ENCODE results near the gene RNH1.

The RNH1 gene

GRCh38 chr11:497565-498296 is 9.3 kb downstream of the RNH1 start:
- peaks cover 74% of the 10 kb centered on the region for H3K36me3 ChIP-seq (ENCODE audit: control insufficient read depth, insufficient read depth, low read length)
- no peaks in the 10 kb centered on the region for H3K9me3 ChIP-seq (ENCODE audit: control insufficient read depth, low read length)
- no peak overlapping the region for H3K4me3 ChIP-seq (ENCODE audit: insufficient read depth, low read depth, low read length, poor library complexity, severe bottlenecking)
- no peak for DNase-seq
- no peaks in the 10 kb centered on the region for H3K27me3 ChIP-seq (replicated peaks; ENCODE audit: control insufficient read depth, insufficient read depth, low read length, poor library complexity, severe bottlenecking)
- no peaks in the 10 kb centered on the region for H3K4me1 ChIP-seq (ENCODE audit: control insufficient read depth, insufficient read depth, low read length, poor library complexity, severe bottlenecking)
- H3K27ac ChIP-seq (ENCODE audit: insufficient read depth, low read length, poor library complexity, severe bottlenecking), result no peak overlapping the region

GRCh38 chr11:496834-497564 is 10.0 kb downstream of the RNH1 start:
- Histone ChIP-seq H3K27me3 (replicated peaks; ENCODE audit: control insufficient read depth, insufficient read depth, low read length, poor library complexity, severe bottlenecking) (no peaks in the 10 kb centered on the region), H3K36me3 (ENCODE audit: control insufficient read depth, insufficient read depth, low read length) (peaks cover 74% of the 10 kb centered on the region), H3K27ac (ENCODE audit: insufficient read depth, low read length, poor library complexity, severe bottlenecking) (no peak overlapping the region), H3K4me3 (ENCODE audit: insufficient read depth, low read depth, low read length, poor library complexity, severe bottlenecking) (no peak overlapping the region), H3K4me1 (ENCODE audit: control insufficient read depth, insufficient read depth, low read length, poor library complexity, severe bottlenecking) (no peaks in the 10 kb centered on the region), H3K9me3 (ENCODE audit: control insufficient read depth, low read length) (no peaks in the 10 kb centered on the region)
- no peak for DNase-seq

- no peak for DNase-seq
- H3K4me3 ChIP-seq (ENCODE audit: insufficient read depth, low read depth, low read length, poor library complexity, severe bottlenecking), result no peak overlapping the region
- no peak overlapping the region for H3K27ac ChIP-seq (ENCODE audit: insufficient read depth, low read length, poor library complexity, severe bottlenecking)
- no peaks in the 10 kb centered on the region for H3K4me1 ChIP-seq (ENCODE audit: control insufficient read depth, insufficient read depth, low read length, poor library complexity, severe bottlenecking)
- no peaks in the 10 kb centered on the region for H3K27me3 ChIP-seq (replicated peaks; ENCODE audit: control insufficient read depth, insufficient read depth, low read length, poor library complexity, severe bottlenecking)
- no peaks in the 10 kb centered on the region for H3K9me3 ChIP-seq (ENCODE audit: control insufficient read depth, low read length)
- peaks cover 60% of the 10 kb centered on the region for H3K36me3 ChIP-seq (ENCODE audit: control insufficient read depth, insufficient read depth, low read length)
These were observed 11.5 kb downstream of the RNH1 start for GRCh38 chr11:495537-495931.

- Histone ChIP-seq H3K27ac (ENCODE audit: insufficient read depth, low read length, poor library complexity, severe bottlenecking) (no peak overlapping the region), H3K9me3 (ENCODE audit: control insufficient read depth, low read length) (no peaks in the 10 kb centered on the region), H3K36me3 (ENCODE audit: control insufficient read depth, insufficient read depth, low read length) (peaks cover 54% of the 10 kb centered on the region), H3K27me3 (replicated peaks; ENCODE audit: control insufficient read depth, insufficient read depth, low read length, poor library complexity, severe bottlenecking) (no peaks in the 10 kb centered on the region), H3K4me3 (ENCODE audit: insufficient read depth, low read depth, low read length, poor library complexity, severe bottlenecking) (no peak overlapping the region), H3K4me1 (ENCODE audit: control insufficient read depth, insufficient read depth, low read length, poor library complexity, severe bottlenecking) (no peaks in the 10 kb centered on the region)
- no peak for DNase-seq
These were observed 12.1 kb downstream of the RNH1 start for GRCh38 chr11:494761-495536.

GRCh38 chr11:492427-493226 is 14.4 kb downstream of the RNH1 start:
- H3K36me3 ChIP-seq (ENCODE audit: control insufficient read depth, insufficient read depth, low read length), result peaks cover 31% of the 10 kb centered on the region
- no peak for DNase-seq
- no peaks in the 10 kb centered on the region for H3K9me3 ChIP-seq (ENCODE audit: control insufficient read depth, low read length)
- no peaks in the 10 kb centered on the region for H3K27me3 ChIP-seq (replicated peaks; ENCODE audit: control insufficient read depth, insufficient read depth, low read length, poor library complexity, severe bottlenecking)
- no peak overlapping the region for H3K27ac ChIP-seq (ENCODE audit: insufficient read depth, low read length, poor library complexity, severe bottlenecking)
- H3K4me1 ChIP-seq (ENCODE audit: control insufficient read depth, insufficient read depth, low read length, poor library complexity, severe bottlenecking), result no peaks in the 10 kb centered on the region
- no peak overlapping the region for H3K4me3 ChIP-seq (ENCODE audit: insufficient read depth, low read depth, low read length, poor library complexity, severe bottlenecking)

- Histone ChIP-seq H3K27me3 (replicated peaks; ENCODE audit: control insufficient read depth, insufficient read depth, low read length, poor library complexity, severe bottlenecking) (no peaks in the 10 kb centered on the region), H3K36me3 (ENCODE audit: control insufficient read depth, insufficient read depth, low read length) (peaks cover 18% of the 10 kb centered on the region), H3K4me3 (ENCODE audit: insufficient read depth, low read depth, low read length, poor library complexity, severe bottlenecking) (no peak overlapping the region), H3K9me3 (ENCODE audit: control insufficient read depth, low read length) (no peaks in the 10 kb centered on the region), H3K27ac (ENCODE audit: insufficient read depth, low read length, poor library complexity, severe bottlenecking) (no peak overlapping the region), H3K4me1 (ENCODE audit: control insufficient read depth, insufficient read depth, low read length, poor library complexity, severe bottlenecking) (no peaks in the 10 kb centered on the region)
- DNase-seq, result no peak
These were observed 15.7 kb downstream of the RNH1 start for GRCh38 chr11:491358-491757.

- H3K4me1 ChIP-seq (ENCODE audit: control insufficient read depth, insufficient read depth, low read length, poor library complexity, severe bottlenecking), result no peaks in the 10 kb centered on the region
- H3K36me3 ChIP-seq (ENCODE audit: control insufficient read depth, insufficient read depth, low read length), result peaks cover 17% of the 10 kb centered on the region
- no peak overlapping the region for H3K4me3 ChIP-seq (ENCODE audit: insufficient read depth, low read depth, low read length, poor library complexity, severe bottlenecking)
- no peaks in the 10 kb centered on the region for H3K9me3 ChIP-seq (ENCODE audit: control insufficient read depth, low read length)
- H3K27ac ChIP-seq (ENCODE audit: insufficient read depth, low read length, poor library complexity, severe bottlenecking), result no peak overlapping the region
- no peaks in the 10 kb centered on the region for H3K27me3 ChIP-seq (replicated peaks; ENCODE audit: control insufficient read depth, insufficient read depth, low read length, poor library complexity, severe bottlenecking)
- DNase-seq, result no peak
These were observed 16.1 kb downstream of the RNH1 start for GRCh38 chr11:490930-491260.

GRCh38 chr11:490186-490929 is 16.7 kb downstream of the RNH1 start:
- Histone ChIP-seq H3K27me3 (replicated peaks; ENCODE audit: control insufficient read depth, insufficient read depth, low read length, poor library complexity, severe bottlenecking) (no peaks in the 10 kb centered on the region), H3K9me3 (ENCODE audit: control insufficient read depth, low read length) (no peaks in the 10 kb centered on the region), H3K36me3 (ENCODE audit: control insufficient read depth, insufficient read depth, low read length) (peaks cover 12% of the 10 kb centered on the region), H3K4me1 (ENCODE audit: control insufficient read depth, insufficient read depth, low read length, poor library complexity, severe bottlenecking) (no peaks in the 10 kb centered on the region), H3K4me3 (ENCODE audit: insufficient read depth, low read depth, low read length, poor library complexity, severe bottlenecking) (no peak overlapping the region), H3K27ac (ENCODE audit: insufficient read depth, low read length, poor library complexity, severe bottlenecking) (no peak overlapping the region)
- no peak for DNase-seq

- Histone ChIP-seq H3K27me3 (replicated peaks; ENCODE audit: control insufficient read depth, insufficient read depth, low read length, poor library complexity, severe bottlenecking) (no peaks in the 10 kb centered on the region), H3K36me3 (ENCODE audit: control insufficient read depth, insufficient read depth, low read length) (peaks cover 6% of the 10 kb centered on the region), H3K4me1 (ENCODE audit: control insufficient read depth, insufficient read depth, low read length, poor library complexity, severe bottlenecking) (no peaks in the 10 kb centered on the region), H3K9me3 (ENCODE audit: control insufficient read depth, low read length) (no peaks in the 10 kb centered on the region), H3K27ac (ENCODE audit: insufficient read depth, low read length, poor library complexity, severe bottlenecking) (no peak overlapping the region), H3K4me3 (ENCODE audit: insufficient read depth, low read depth, low read length, poor library complexity, severe bottlenecking) (no peak overlapping the region)
- no peak for DNase-seq
These were observed 17.3 kb downstream of the RNH1 start for GRCh38 chr11:489610-490185.

Measured in effector memory CD4-positive, alpha-beta T cell (primary cell).